HG03280 (cell line): ENCODE measurements around the gene SERAC1.

Experiments
- ATAC-seq: cut with Tn5 transposase; IDR thresholded peaks from one replicate; pipeline ENCODE4 v1.9.1; 2021; ENCODE audit warnings: mild to moderate bottlenecking, moderate library complexity; ENCODE audit not compliant: unreplicated experiment

The SERAC1 gene

DNA sequence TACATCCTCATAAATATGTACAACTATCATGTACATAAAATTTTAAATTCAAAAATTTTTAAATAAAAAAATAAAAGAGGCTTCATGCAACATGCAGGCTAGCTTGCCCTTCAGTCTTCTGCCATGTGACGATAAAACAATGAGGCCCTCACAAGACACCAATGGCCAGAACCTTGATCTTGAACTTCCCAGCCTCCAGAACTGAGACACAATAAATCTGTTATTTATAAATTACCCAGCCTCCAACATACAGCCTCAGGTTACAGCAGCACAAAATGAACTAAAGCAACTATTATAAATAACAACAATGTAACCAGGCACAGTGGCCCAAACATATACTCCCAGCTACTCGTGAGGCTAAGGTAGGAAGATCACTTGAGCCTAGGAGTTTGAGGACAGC, 42.8 kb downstream of the SERAC1 start:
- ATAC-seq, result no peak

DNA sequence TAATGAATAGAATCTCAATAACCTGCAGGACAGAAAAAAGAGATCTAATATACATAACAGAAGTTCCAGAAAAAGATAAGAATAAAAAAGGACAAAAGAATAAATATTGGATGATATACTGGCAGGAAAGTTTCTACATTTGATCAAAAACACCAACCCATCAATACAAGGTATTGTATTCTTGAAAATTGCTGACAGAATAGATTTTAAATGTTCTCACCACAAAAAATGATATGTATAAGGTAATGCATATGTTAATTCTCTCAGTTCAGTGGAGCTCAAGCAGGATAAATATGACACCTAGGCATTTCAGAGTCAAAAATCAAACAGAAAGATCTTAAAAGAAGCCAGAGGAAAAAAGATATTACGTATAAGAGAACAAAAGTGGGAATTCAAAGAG, 43.8 kb downstream of the SERAC1 start:
- ATAC-seq, result no peak

DNA sequence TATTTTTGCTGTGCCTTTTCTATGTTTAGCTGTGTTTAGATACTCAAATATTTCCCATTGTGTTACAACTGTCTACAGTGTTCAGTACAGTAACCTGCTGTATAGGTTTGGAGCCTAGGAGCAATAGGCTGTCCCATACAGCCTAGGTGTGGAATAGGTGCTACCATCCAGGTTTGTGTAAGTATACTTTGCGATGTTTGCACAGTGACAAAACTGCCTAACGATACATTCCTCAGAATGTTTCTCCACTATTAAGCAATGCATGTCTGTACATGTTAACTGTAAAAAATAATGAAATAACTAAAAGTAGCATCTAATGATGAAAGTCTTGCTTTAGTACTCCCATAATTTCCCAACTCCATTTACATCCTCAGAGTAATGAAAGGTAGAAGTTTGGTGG, 46.0 kb downstream of the SERAC1 start:
- no peak for ATAC-seq

DNA sequence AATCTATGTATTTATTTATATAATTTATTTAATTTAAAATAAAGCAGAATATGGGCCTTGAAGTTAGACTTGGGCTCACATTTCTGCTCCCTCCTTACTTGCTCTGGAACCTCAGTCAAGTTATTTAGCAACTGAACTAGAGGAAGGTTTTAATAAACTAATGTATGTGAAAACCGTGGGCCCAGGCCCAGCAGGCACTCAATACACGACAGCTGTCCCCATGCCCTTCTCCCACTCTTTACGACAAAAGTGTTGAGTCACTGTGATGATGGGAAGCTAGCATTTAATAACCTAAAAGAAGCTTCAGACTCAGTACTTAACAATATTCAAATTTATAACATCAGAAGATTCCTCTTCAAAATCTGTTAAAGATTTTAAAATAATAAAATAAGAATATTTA, 46.7 kb downstream of the SERAC1 start:
- ATAC-seq, result no peak

DNA sequence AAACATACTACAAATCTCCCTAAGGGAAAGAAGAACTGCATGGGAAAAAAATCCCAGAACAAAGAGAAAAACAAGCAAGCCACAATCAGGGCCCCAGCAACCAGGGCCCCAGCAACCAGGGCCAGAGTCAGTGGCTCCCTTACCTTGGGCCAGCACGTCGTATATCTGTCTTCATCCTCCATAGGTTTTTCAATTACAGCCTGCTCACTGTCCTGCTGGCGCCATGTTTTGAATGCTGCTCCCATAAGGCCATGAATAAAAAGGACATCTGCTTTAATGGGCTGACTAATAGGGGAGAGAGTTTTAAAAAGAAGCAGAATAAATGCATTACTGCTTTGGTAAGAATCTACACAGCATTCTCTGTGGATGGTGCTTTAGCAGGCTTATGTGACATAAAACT, 49.2 kb downstream of the SERAC1 start:
- no peak for ATAC-seq

DNA sequence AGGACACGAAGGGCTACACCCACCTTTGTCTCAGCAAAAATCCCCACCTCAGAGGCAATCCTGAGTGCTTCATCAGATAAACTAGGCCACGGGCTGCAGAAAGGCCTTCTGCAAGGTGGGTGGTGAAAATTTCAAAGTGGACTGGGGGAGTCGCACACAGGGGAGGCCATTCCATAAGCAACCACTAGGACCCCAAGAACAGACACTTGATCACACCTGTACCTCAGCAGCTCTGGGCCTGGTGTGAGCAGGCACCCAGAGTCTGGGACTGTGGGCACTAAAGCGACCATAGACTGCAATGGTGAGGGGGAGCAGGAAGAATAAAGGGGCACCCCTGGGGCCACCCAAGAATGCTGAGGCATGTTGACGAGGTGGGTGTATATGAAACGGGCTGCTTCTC, 52.6 kb downstream of the SERAC1 start:
- ATAC-seq, result no peak

- no peak for ATAC-seq
Observed at GRCh38 chr6:158115102-158115501, 53.0 kb downstream of the SERAC1 start.

DNA sequence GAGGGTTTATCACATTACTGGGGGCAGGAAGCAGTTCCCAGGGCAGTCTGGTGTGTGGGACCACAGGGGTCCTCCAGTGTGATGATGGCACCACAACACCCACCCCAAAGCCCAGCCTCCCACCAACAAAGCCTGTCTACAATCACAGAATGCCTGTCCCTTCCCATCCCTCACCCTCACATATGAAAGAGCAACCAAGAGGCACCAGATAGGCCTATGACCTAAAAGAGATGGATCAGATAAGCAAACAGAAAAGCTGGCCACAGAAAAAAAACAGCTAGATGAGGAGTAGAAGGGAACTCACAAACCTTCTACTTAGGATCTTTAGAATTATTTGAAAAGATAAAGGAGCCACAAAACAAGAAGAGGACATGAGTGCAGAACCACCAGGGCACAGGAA, 54.3 kb downstream of the SERAC1 start:
- no peak for ATAC-seq

GRCh38 chr6:158111987-158112386, 56.1 kb downstream of the SERAC1 start:
- ATAC-seq, result no peak

DNA sequence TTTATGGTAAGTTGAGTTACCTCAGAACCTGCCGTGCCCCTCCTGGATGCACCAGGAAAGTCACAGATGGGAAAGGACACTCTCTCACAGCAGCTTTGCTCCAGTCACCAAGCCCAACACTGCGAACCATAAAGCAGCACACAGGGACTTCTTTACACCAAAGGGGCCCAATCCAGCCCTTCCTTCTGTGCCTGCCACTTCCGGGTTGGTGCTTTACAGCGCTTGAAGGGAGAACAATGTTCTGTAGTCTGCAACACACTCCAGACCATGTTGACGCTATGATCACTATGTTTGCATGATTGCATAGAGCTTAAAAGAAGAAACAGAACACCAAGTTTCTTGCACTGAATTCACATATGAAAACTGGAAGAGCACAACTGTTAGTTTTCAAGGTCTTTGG, 57.1 kb downstream of the SERAC1 start:
- ATAC-seq, result no peak

GRCh38 chr6:158109748-158110147, 58.3 kb downstream of the SERAC1 start:
- no peak for ATAC-seq

DNA sequence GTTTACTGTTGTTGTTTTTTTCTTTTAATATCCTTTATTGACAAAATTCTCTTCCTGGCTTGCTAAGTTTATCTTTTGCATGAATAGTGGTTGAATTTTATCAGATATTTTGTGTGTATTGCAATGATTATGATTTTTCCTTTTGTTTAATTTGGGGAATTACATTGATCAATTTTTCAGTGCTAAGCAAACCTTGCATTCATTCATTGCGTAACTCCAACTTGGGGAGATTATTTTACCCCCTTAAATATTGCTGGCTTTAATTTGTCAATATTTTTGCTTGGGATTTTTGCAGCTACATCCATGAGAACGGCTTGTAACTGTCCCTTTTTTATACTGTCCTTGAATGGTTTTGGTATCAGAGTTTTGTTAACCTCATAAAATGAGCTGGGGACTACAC, 63.4 kb downstream of the SERAC1 start:
- no peak for ATAC-seq

GRCh38 chr6:158103228-158103627, 64.8 kb downstream of the SERAC1 start:
- ATAC-seq, result no peak

GRCh38 chr6:158095671-158096070, 72.4 kb downstream of the SERAC1 start:
- no peak for ATAC-seq

- no peak for ATAC-seq
Observed at GRCh38 chr6:158095031-158095430, 73.0 kb downstream of the SERAC1 start.

DNA sequence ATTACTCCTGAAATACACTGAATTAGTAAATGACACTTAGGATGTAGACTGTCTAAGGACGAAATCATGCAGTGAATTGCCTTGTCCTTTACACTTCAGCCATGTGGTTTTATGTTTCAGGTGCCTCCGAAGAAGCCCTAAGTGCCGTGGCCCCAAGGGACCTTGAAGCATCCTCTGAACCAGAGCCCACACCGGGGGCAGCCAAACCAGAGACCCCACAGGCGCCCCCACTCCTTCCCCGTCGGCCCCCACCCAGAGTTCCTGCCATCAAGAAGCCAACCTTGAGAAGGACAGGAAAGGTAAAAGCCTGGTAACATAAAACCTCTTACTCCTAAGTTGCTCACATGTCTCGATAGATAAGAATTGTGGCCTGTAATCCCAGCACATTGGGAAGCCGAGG, 75.3 kb downstream of the SERAC1 start:
- ATAC-seq, result no peak

GRCh38 chr6:158087224-158087867, 80.7 kb downstream of the SERAC1 start:
- ATAC-seq, result no peak

- ATAC-seq, result no peak
Observed at GRCh38 chr6:158086504-158087223, 81.4 kb downstream of the SERAC1 start.

GRCh38 chr6:158086054-158086503, 82.0 kb downstream of the SERAC1 start:
- ATAC-seq, result no peak

GRCh38 chr6:158085261-158086053, 82.6 kb downstream of the SERAC1 start:
- ATAC-seq, result no peak

DNA sequence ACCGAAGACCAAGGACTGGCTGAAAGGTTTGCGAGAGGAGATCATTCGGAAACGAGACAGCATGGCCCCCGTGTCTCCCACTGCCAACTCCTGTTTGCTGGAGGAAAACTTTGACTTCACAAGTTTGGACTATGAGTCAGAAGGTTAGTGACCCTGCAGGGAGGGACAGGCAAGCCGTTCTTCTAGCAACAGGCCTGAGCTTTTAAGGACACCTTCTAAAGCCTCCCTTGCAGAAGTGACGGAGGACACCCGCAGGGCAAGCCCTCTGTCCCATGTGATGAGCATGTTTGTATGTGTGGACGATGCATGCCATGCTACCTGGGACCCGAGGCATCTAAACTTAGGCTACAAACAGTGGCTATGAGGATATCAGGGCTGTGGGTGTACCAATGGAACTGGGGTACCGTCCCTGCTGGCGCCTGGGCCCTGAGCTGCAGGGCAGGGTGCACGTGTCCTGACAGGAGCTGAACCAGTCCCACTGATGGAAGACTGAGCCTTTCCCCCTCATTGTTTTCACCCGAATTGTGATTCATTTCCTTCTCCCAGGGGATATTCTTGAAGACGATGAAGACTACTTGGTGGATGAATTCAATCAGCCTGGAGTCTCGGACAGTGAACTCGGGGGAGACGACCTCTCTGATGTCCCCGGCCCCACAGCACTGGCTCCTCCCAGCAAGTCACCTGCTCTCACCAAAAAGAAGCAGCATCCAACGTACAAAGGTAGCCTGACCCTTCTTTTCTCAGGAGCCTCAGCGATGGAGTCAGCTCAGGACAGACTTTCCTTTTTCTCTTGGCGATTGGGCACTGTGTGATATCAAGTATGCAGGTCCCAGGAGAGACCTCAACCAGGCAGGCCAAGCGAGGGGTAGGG, 84.4 kb downstream of the SERAC1 start:
- ATAC-seq, result no peak
